SK-N-SH (cell line): Measurements from ENCODE around the gene DNAJB1. TPM values are rescaled to one million over a fixed set of nuclear protein-coding genes. Genes with fewer than 3 reads are reported as not detected.

Experiments
- CTCF ChIA-PET: fragments of 300-600, 350-600 bp; formaldehyde crosslinking; extraction: SDS; loops from one replicate; lab custom pipeline; 2021; lab: Yijun Ruan, JAX
- POLR2A ChIA-PET: fragments of 350-600 bp; sonication (Branson Sonifier 250); formaldehyde crosslinking; extraction: SDS; loops from one replicate; lab custom pipeline; 2020; ENCODE audit warnings: antibody characterized with exemption, inconsistent platforms; lab: Yijun Ruan, JAX
- DNase-seq: peaks from one replicate; pipeline ENCODE4 v3.0.0; 2012
- H2AFZ ChIP-seq: fragments of 200-600 bp; sonication (generic); 2 replicates; pipeline ENCODE4 v1.8.1; 2016; ENCODE audit warnings: antibody characterized with exemption, mild to moderate bottlenecking, low read depth
- H3F3A ChIP-seq: fragments of 200-600 bp; sonication (generic); replicated peaks from 2 replicates; pipeline ENCODE3; 2016; ENCODE audit warnings: antibody characterized with exemption, mild to moderate bottlenecking; ENCODE audit not compliant: insufficient read depth
- H3K27ac ChIP-seq, 2 experiments: fragments of 200-500 bp in 1 of 2; fragments of 200-600 bp in 1 of 2; sonication (Bioruptor generic) in 1 of 2; sonication (generic), shearing (Covaris generic) in 1 of 2; 2 replicates each; pipeline versions ENCODE4 v1.5.1 to v1.6.1; 2014 to 2016; ENCODE audit warnings: low read depth in 2 of 2, inconsistent platforms in 1 of 2, low read length in 1 of 2, mild to moderate bottlenecking in 1 of 2, mixed read lengths in 1 of 2
- H3K27me3 ChIP-seq: fragments of 200-600 bp; sonication (generic), shearing (Covaris generic); 2 replicates; pipeline ENCODE4 v1.6.1; 2016; ENCODE audit warnings: mixed run types; ENCODE audit not compliant: insufficient read depth
- H3K36me3 ChIP-seq, 2 experiments: fragments of 200-500 bp in 1 of 2; fragments of 200-600 bp in 1 of 2; sonication (Bioruptor generic) in 1 of 2; sonication (generic) in 1 of 2; replicated peaks in 1 of 2; 2 replicates each; pipeline versions ENCODE3 to v1.5.1; 2014 to 2016; ENCODE audit warnings: low read length in 1 of 2, mild to moderate bottlenecking in 1 of 2; ENCODE audit not compliant: insufficient read depth in 2 of 2, control insufficient read depth in 1 of 2
- H3K4me1 ChIP-seq, 2 experiments: fragments of 200-500 bp in 1 of 2; fragments of 200-600 bp in 1 of 2; sonication (Bioruptor generic) in 1 of 2; sonication (generic), shearing (Covaris generic) in 1 of 2; 2 replicates each; pipeline versions ENCODE4 v1.5.1 to v1.6.1; 2014 to 2016; ENCODE audit warnings: low read depth in 1 of 2, low read length in 1 of 2, mixed run types in 1 of 2; ENCODE audit not compliant: insufficient read depth in 2 of 2, control insufficient read depth in 1 of 2
- H3K4me2 ChIP-seq: fragments of 200-600 bp; sonication (generic), shearing (Covaris generic); 2 replicates; pipeline ENCODE4 v1.6.1; 2017; ENCODE audit warnings: mixed run types
- H3K4me3 ChIP-seq, 2 experiments: fragments of 200-500 bp in 1 of 2; fragments of 200-600 bp in 1 of 2; sonication (Bioruptor generic) in 1 of 2; sonication (generic), shearing (Covaris generic) in 1 of 2; 2 replicates each; pipeline versions ENCODE4 v1.5.1 to v1.8.1; 2014 to 2016; ENCODE audit warnings: low read depth in 2 of 2, inconsistent platforms in 1 of 2, low read length in 1 of 2, mild to moderate bottlenecking in 1 of 2, mixed read lengths in 1 of 2, moderate library complexity in 1 of 2
- H3K79me2 ChIP-seq: fragments of 200-600 bp; sonication (generic); 2 replicates; pipeline ENCODE4 v1.8.1; 2017; ENCODE audit warnings: mild to moderate bottlenecking; ENCODE audit not compliant: insufficient read depth
- H3K9ac ChIP-seq: fragments of 200-600 bp; sonication (generic); 2 replicates; pipeline ENCODE4 v1.6.1; 2017; ENCODE audit warnings: mixed run types
- H3K9me2 ChIP-seq: fragments of 200-600 bp; sonication (generic); 2 replicates; pipeline ENCODE4 v1.6.1; 2017; ENCODE audit warnings: mixed run types
- H3K9me3 ChIP-seq: fragments of 200-600 bp; sonication (generic); 2 replicates; pipeline ENCODE4 v1.6.1; 2017; ENCODE audit warnings: mixed run types, mild to moderate bottlenecking, moderate library complexity
- H4K20me1 ChIP-seq: fragments of 200-600 bp; sonication (generic); 2 replicates; pipeline ENCODE4 v1.6.1; 2017; ENCODE audit warnings: mild to moderate bottlenecking, mixed run types; ENCODE audit not compliant: insufficient read depth
- CHD2 ChIP-seq: fragments of 150-350 bp; IDR thresholded peaks from 2 replicates; pipeline ENCODE4 v1.6.1; 2018; ENCODE audit warnings: low read length; ENCODE audit not compliant: partially characterized antibody
- CTCF ChIP-seq: fragments of 200-600 bp; sonication (generic); IDR thresholded peaks from 2 replicates; pipeline ENCODE4 v1.6.1; 2017; ENCODE audit warnings: antibody characterized with exemption, mild to moderate bottlenecking, moderate library complexity
- EZH2phosphoT487 ChIP-seq: fragments of 200-600 bp; sonication (generic); IDR thresholded peaks from 2 replicates; pipeline ENCODE4 v1.6.1; 2017; ENCODE audit warnings: low read depth, mixed run types, mild to moderate bottlenecking, antibody characterized with exemption, moderate library complexity, borderline replicate concordance
- FOSL2 ChIP-seq: IDR thresholded peaks from 2 replicates; pipeline ENCODE4 v1.4.0; 2012; ENCODE audit warnings: low read depth, mild to moderate bottlenecking, moderate library complexity, borderline replicate concordance
- FOXM1 ChIP-seq: IDR thresholded peaks from 2 replicates; pipeline ENCODE4 v1.4.0; 2012; ENCODE audit warnings: low read depth, mild to moderate bottlenecking
- GATA2 ChIP-seq: sonication (generic); formaldehyde crosslinking; IDR thresholded peaks from 2 replicates; pipeline ENCODE4 v1.5.0; 2020; ENCODE audit warnings: mild to moderate bottlenecking, missing genetic modification reagents
- JUND ChIP-seq: IDR thresholded peaks from 2 replicates; pipeline ENCODE4 v1.4.0; 2012
- MAX ChIP-seq: IDR thresholded peaks from 2 replicates; pipeline ENCODE4 v1.4.0; 2012; ENCODE audit warnings: low read depth
- MEF2A ChIP-seq: IDR thresholded peaks from 2 replicates; pipeline ENCODE4 v1.4.0; 2012; ENCODE audit warnings: low read depth, borderline replicate concordance
- NFIC ChIP-seq: IDR thresholded peaks from 2 replicates; pipeline ENCODE4 v1.4.0; 2012; ENCODE audit warnings: borderline replicate concordance
- PBX3 ChIP-seq: IDR thresholded peaks from 2 replicates; pipeline ENCODE4; 2012
- RXRA ChIP-seq: IDR thresholded peaks from 2 replicates; pipeline ENCODE4 v1.4.0; 2012; ENCODE audit warnings: low read depth, mild to moderate bottlenecking, borderline replicate concordance
- USF2 ChIP-seq: fragments of 150-350 bp; IDR thresholded peaks from 2 replicates; pipeline ENCODE4 v1.6.1; 2017; ENCODE audit warnings: antibody characterized with exemption, low read length, low read depth, borderline replicate concordance
- YY1 ChIP-seq: IDR thresholded peaks from 2 replicates; pipeline ENCODE4 v1.4.0; 2012; ENCODE audit warnings: low read depth, mild to moderate bottlenecking
- WGBS: methylation state at CpG from one replicate; pipeline ENCODE4 v1.1.6; 2017; ENCODE audit warnings: low lambda C conversion rate; 5-methylcytosine and 5-hydroxymethylcytosine counted together
- polyA plus RNA-seq, 3 experiments: library from polyadenylated mRNA; depleted of rRNA; stranded (reverse); fragments of >200 nt; gene quantifications; 2 replicates each; pipeline ENCODE4 v1.2.3, GENCODE V29; 2012

DNAJB1 gene
- polyA plus RNA-seq, 1 of the 3 experiments (the other 2 are of a cell fraction) = 103 TPM

GRCh38 chr19:14555918-14556661, 37.9 kb upstream of the DNAJB1 start (continued):
- no peak for TF ChIP-seq PBX3
- TF ChIP-seq MAX = no peak
- TF ChIP-seq YY1 = no peak
- TF ChIP-seq CTCF = no peak

GRCh38 chr19:14554382-14554812, 36.2 kb upstream of the DNAJB1 start:
- Histone ChIP-seq H2AFZ (no peak overlapping the region), H3K9me3 (no peaks in the 10 kb centered on the region), H3K4me2 (no peak overlapping the region), H3K27me3 (no peaks in the 10 kb centered on the region), H3K79me2 (peaks cover 15% of the 10 kb centered on the region), H3K27ac (no peak overlapping the region), H3K4me3 (no peak overlapping the region), H3K9ac (no peak overlapping the region), H4K20me1 (no peaks in the 10 kb centered on the region; the same call in 1 of the 2 replicates), H3K9me2 (no peaks in the 10 kb centered on the region), H3K4me1 (peaks cover 0 to 21% of the 10 kb centered on the region in 2 experiments; a peak in 1 of 4 replicates), H3F3A (no peaks in the 10 kb centered on the region), H3K36me3 (no peaks in the 10 kb centered on the region)
- TF ChIP-seq USF2 = no peak
- TF ChIP-seq EZH2phosphoT487 = no peak
- no peak for TF ChIP-seq MEF2A
- TF ChIP-seq NFIC = no peak
- TF ChIP-seq FOXM1 = no peak
- TF ChIP-seq CHD2 = no peak
- TF ChIP-seq PBX3 = no peak
- no peak for TF ChIP-seq RXRA
- no peak for TF ChIP-seq FOSL2
- no peak for TF ChIP-seq CTCF
- no peak for TF ChIP-seq JUND
- no peak for TF ChIP-seq GATA2 (CRISPR knock-in tag)
- WGBS = no CpG with 5 or more reads among the region's 6 CpGs
- ChIA-PET POLR2A (no interaction called here), CTCF (interaction anchor here (0.6 to 4.0 kb wide), 6 partner anchors 10 to 909 kb away, joined by 3 to 60 read pairs (median 4); partner anchors contain the start of gene NDUFB7)
- DNase-seq = no peak
